Kidney (tissue), 14 donors: ENCODE measurements around the gene RPTOR. TPM values are rescaled to one million over a fixed set of nuclear protein-coding genes. Genes with fewer than 3 reads are reported as not detected.

Experiments used
- DNase-seq, 5 donors: peaks; one replicate each; pipeline ENCODE4 v3.0.0-alpha.2; 2013 to 2020
- FAIRE-seq: peaks from 2 replicates; lab custom pipeline; 2012; peaks lifted over from hg19 to GRCh38; lab: Jason Lieb, UNC
- H3K27ac ChIP-seq, 2 donors: one replicate each; pipeline ENCODE4 v1.7.0; 2013; ENCODE audit warnings: low read depth in 2 of 2, low read length in 2 of 2, inconsistent platforms in 1 of 2
- H3K27me3 ChIP-seq: one replicate; pipeline ENCODE4 v1.7.1; 2013; ENCODE audit warnings: low read length, inconsistent platforms; ENCODE audit not compliant: control insufficient read depth, insufficient read depth
- H3K36me3 ChIP-seq, 3 donors: one replicate each; pipeline versions ENCODE4 v1.7.0 to v1.7.1; 2013; ENCODE audit warnings: low read length in 3 of 3, control low read depth in 1 of 3, inconsistent platforms in 1 of 3; ENCODE audit not compliant: insufficient read depth in 3 of 3, control insufficient read depth in 2 of 3
- H3K4me1 ChIP-seq, 3 donors: one replicate each; pipeline versions ENCODE4 v1.7.0 to v1.7.1; 2013; ENCODE audit warnings: low read length in 3 of 3, inconsistent platforms in 1 of 3, low read depth in 1 of 3; ENCODE audit not compliant: control insufficient read depth in 2 of 3, insufficient read depth in 2 of 3
- H3K4me3 ChIP-seq, 3 donors: one replicate each; pipeline versions ENCODE4 v1.7.0 to v1.8.1; 2013; ENCODE audit warnings: low read length in 3 of 3, control low read depth in 1 of 3, inconsistent platforms in 1 of 3
- H3K9ac ChIP-seq, 3 donors: one replicate each; pipeline versions ENCODE4 v1.7.0 to v1.7.1; 2013; ENCODE audit warnings: low read length in 3 of 3, control low read depth in 1 of 3, inconsistent platforms in 1 of 3
- H3K9me3 ChIP-seq, 3 donors: one replicate each; pipeline versions ENCODE4 v1.7.0 to v1.7.1; 2013; ENCODE audit warnings: low read length in 3 of 3, control low read depth in 1 of 3, inconsistent platforms in 1 of 3; ENCODE audit not compliant: control insufficient read depth in 2 of 3, insufficient read depth in 1 of 3
- intact Hi-C: fragments of 100-400 bp; cut with DNase I; formaldehyde crosslinking; loops from one replicate; pipeline ENCODE4 v1.11.1; 2022
- polyA plus RNA-seq: library from polyadenylated mRNA; stranded (reverse); fragments of 350-450 nt; fragmentation: Illumina TruSeq; extraction: RNeasy Lipid Tissue Mini Kit (QIAGEN cat#74804); gene quantifications from one replicate; pipeline ENCODE4 v1.2.3, GENCODE V29; 2014; ENCODE audit warnings: low read depth, low replicate concordance; ENCODE audit not compliant: insufficient read depth
- total RNA-seq: library from RNA; stranded (reverse); fragmentation: NEBNext Ultra II Directional; extraction: Animal tissue kit (Norgen Biotek cat#: 25700); gene quantifications from one replicate; pipeline ENCODE4 v1.2.1, GENCODE V29; 2021
- TF ChIP-seq, protein P1 (sequence below): IDR thresholded peaks from 3 replicates; pipeline ENCODE4 v1.5.1; 2012; ENCODE audit warnings: mild to moderate bottlenecking, moderate library complexity, borderline replicate concordance; ENCODE audit not compliant: insufficient read depth; ENCODE audit errors: extremely low read depth
- donor health status: control.
- donor health status: control.
- donor health status: control.
- donor health status: control.
- donor health status: control.
- donor health status: DM: yes; HTN: yes; CAD: no.
- donor health status: Normal renal cell carcinoma (clear cell type).

RPTOR gene
- total and polyA plus RNA-seq, 2 donors from 2014 or later: 5.5 to 37.6 TPM

DNA sequence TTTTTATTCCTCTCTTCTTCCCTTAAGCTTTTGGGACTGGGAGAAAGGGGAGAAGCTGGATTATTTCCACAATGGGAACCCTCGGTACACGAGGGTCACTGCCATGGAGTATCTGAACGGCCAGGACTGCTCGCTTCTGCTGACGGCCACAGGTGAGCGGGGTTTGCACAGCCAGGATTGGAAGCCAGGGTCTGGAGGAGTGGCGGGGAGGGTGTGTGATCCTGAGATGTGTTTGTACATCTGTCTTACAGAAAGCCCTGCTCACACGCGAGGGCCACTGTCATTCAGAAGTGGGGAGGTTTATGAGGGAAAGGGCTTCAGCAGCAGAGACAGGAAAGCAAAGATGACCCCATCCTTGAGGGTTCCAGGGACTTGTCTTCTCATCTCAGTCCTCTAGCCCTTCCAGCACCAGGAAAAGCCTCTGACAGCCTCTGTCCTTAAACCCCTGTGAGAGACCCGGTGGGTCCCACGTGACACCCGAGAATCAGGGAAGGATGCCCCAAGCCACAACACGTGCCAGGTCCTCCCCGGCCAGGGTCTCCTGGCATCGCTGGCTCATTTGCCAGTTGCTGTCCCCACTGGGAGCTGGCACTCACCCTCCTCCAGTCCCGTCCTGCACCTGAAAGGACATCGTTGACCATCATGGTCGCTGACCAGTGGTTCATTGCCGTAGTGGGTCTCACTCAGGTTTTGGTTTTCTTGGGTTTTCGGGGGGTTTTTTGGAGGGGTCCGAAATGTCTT is 402.7 kb downstream of the RPTOR start:
- H3K36me3 ChIP-seq: peaks cover 0 to 18% (median 6%) of the 10 kb centered on the region in 3 donors
- intact Hi-C loops: no loop called here
- DNase-seq: peak in 1 of 5 donors; percentile 40
- TF ChIP-seq, protein P1, sequence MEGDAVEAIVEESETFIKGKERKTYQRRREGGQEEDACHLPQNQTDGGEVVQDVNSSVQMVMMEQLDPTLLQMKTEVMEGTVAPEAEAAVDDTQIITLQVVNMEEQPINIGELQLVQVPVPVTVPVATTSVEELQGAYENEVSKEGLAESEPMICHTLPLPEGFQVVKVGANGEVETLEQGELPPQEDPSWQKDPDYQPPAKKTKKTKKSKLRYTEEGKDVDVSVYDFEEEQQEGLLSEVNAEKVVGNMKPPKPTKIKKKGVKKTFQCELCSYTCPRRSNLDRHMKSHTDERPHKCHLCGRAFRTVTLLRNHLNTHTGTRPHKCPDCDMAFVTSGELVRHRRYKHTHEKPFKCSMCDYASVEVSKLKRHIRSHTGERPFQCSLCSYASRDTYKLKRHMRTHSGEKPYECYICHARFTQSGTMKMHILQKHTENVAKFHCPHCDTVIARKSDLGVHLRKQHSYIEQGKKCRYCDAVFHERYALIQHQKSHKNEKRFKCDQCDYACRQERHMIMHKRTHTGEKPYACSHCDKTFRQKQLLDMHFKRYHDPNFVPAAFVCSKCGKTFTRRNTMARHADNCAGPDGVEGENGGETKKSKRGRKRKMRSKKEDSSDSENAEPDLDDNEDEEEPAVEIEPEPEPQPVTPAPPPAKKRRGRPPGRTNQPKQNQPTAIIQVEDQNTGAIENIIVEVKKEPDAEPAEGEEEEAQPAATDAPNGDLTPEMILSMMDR: no peak
- FAIRE-seq: no peak
- H3K4me3 ChIP-seq: no peak overlapping the region
- no peak overlapping the region for H3K27ac ChIP-seq
- H3K9ac ChIP-seq: no peak overlapping the region
- H3K4me1 ChIP-seq: peaks cover 0 to 3% (median 0%) of the 10 kb centered on the region in 3 donors
- no peaks in the 10 kb centered on the region for H3K27me3 ChIP-seq
- H3K9me3 ChIP-seq: no peaks in the 10 kb centered on the region

- DNase-seq (peak in 2 of 5 donors; percentile 23 to 64), FAIRE-seq (no peak)
These were observed 403.7 kb downstream of the RPTOR start for GRCh38 chr17:80948019-80948975.

GRCh38 chr17:80948976-80949450 is 404.4 kb downstream of the RPTOR start:
- no peaks in the 10 kb centered on the region for H3K4me1 ChIP-seq
- peaks cover 0 to 18% (median 6%) of the 10 kb centered on the region in 3 donors for H3K36me3 ChIP-seq
- H3K27me3 ChIP-seq: no peaks in the 10 kb centered on the region
- FAIRE-seq (no peak), DNase-seq (peak in 2 of 5 donors; percentile 42 to 53)
- TF ChIP-seq, protein P1: no peak
- intact Hi-C loops: no loop called here
- no peak overlapping the region for H3K27ac ChIP-seq
- no peak overlapping the region for H3K9ac ChIP-seq
- no peak overlapping the region for H3K4me3 ChIP-seq
- H3K9me3 ChIP-seq: no peaks in the 10 kb centered on the region

More at GRCh38 chr17:80948019-80948975, 403.7 kb downstream of the RPTOR start:
- H3K36me3 ChIP-seq: peaks cover 0 to 18% (median 6%) of the 10 kb centered on the region in 3 donors
- H3K27me3 ChIP-seq: no peaks in the 10 kb centered on the region
- H3K27ac ChIP-seq: no peak overlapping the region
- no peak overlapping the region for H3K4me3 ChIP-seq
- H3K4me1 ChIP-seq: no peaks in the 10 kb centered on the region
- intact Hi-C loops: no loop called here
- H3K9me3 ChIP-seq: no peaks in the 10 kb centered on the region
- TF ChIP-seq, protein P1: no peak
- H3K9ac ChIP-seq: no peak overlapping the region
